H1 (cell line): ENCODE results near the gene PNPLA1. TPM values are rescaled to one million over a fixed set of nuclear protein-coding genes. Genes with fewer than 3 reads are reported as not detected.

Source experiments
- CTCF ChIA-PET: fragments of 300-600 bp; sonication (Branson Sonifier 250); formaldehyde crosslinking; loops from one replicate; lab custom pipeline; 2021; ENCODE audit not compliant: partially characterized antibody; lab: Charles Lee
- POLR2A ChIA-PET: fragments of 300-600 bp; sonication (Branson Sonifier 250); formaldehyde crosslinking; loops from one replicate; lab custom pipeline; 2021; ENCODE audit warnings: inconsistent platforms; ENCODE audit not compliant: partially characterized antibody; lab: Charles Lee
- DNase-seq, 2 experiments: peaks; one replicate each; pipeline versions ENCODE4 v3.0.0 to v3.0.0-alpha.2; 2010 to 2022; ENCODE audit warnings: low spot score in 2 of 2, low read depth in 1 of 2, mixed read lengths in 1 of 2
- FAIRE-seq: peaks from 2 replicates; lab custom pipeline; 2011; peaks lifted over from hg19 to GRCh38; lab: Jason Lieb, UNC
- H2AFZ ChIP-seq: 2 replicates; pipeline ENCODE4 v1.8.1; 2012; ENCODE audit warnings: low read length, inconsistent platforms
- H2AK5ac ChIP-seq: 2 replicates; pipeline ENCODE4 v1.6.1; 2013; ENCODE audit warnings: low read depth, low read length
- H2BK120ac ChIP-seq: replicated peaks from 2 replicates; pipeline ENCODE3; 2013; ENCODE audit warnings: low read depth, low read length, inconsistent platforms
- H2BK12ac ChIP-seq: 2 replicates; pipeline ENCODE4 v1.6.1; 2013; ENCODE audit warnings: low read depth, low read length
- H2BK15ac ChIP-seq: 2 replicates; pipeline ENCODE4 v1.6.1; 2013; ENCODE audit warnings: low read length
- H2BK20ac ChIP-seq: 2 replicates; pipeline ENCODE4 v1.6.1; 2013; ENCODE audit warnings: low read length
- H2BK5ac ChIP-seq: 2 replicates; pipeline ENCODE4 v1.6.1; 2013; ENCODE audit warnings: low read depth, low read length
- H3K14ac ChIP-seq: 2 replicates; pipeline ENCODE4 v1.6.1; 2013; ENCODE audit warnings: inconsistent platforms; ENCODE audit not compliant: insufficient read length
- H3K18ac ChIP-seq: 2 replicates; pipeline ENCODE4 v1.6.1; 2013; ENCODE audit warnings: low read length; ENCODE audit errors: extremely low read depth
- H3K23ac ChIP-seq: 2 replicates; pipeline ENCODE4 v1.6.1; 2013; ENCODE audit warnings: inconsistent platforms; ENCODE audit not compliant: insufficient read length
- H3K23me2 ChIP-seq: 2 replicates; pipeline ENCODE4 v1.6.1; 2013; ENCODE audit warnings: low read depth, low read length
- H3K27ac ChIP-seq: 2 replicates; pipeline ENCODE4 v1.6.1; 2011; ENCODE audit warnings: low read depth, low read length, inconsistent platforms
- H3K27me3 ChIP-seq, 4 experiments: replicated peaks in 1 of 4; 1 replicate in 1 of 4; 2 replicates in 3 of 4; pipeline versions ENCODE4 v1.6.1 to v1.8.1; 2011 to 2013; ENCODE audit warnings: low read length in 3 of 4, mild to moderate bottlenecking in 3 of 4, inconsistent platforms in 2 of 4, mixed read lengths in 2 of 4, moderate library complexity in 1 of 4; ENCODE audit not compliant: control insufficient read depth in 3 of 4, insufficient read depth in 3 of 4; ENCODE audit errors: extremely low read depth in 1 of 4
- H3K36me3 ChIP-seq, 4 experiments: 2 replicates each; pipeline versions ENCODE4 v1.6.1 to v1.8.1; 2011 to 2013; ENCODE audit warnings: mild to moderate bottlenecking in 4 of 4, low read length in 3 of 4, moderate library complexity in 2 of 4, control low read depth in 1 of 4, inconsistent platforms in 1 of 4; ENCODE audit not compliant: insufficient read depth in 4 of 4, control insufficient read depth in 2 of 4
- H3K4ac ChIP-seq: replicated peaks from 2 replicates; pipeline ENCODE3; 2013; ENCODE audit warnings: low read length, low read depth, mixed read lengths, inconsistent platforms; ENCODE audit not compliant: insufficient read length
- H3K4me1 ChIP-seq, 4 experiments: replicated peaks in 1 of 4; 1 replicate in 1 of 4; 2 replicates in 3 of 4; pipeline versions ENCODE4 v1.6.1 to v1.8.1; 2011 to 2013; ENCODE audit warnings: low read length in 3 of 4, inconsistent platforms in 2 of 4, mixed read lengths in 1 of 4; ENCODE audit not compliant: insufficient read depth in 4 of 4, control insufficient read depth in 3 of 4
- H3K4me2 ChIP-seq, 2 experiments: 2 replicates each; pipeline versions ENCODE4 v1.6.1 to v1.8.1; 2011 to 2013; ENCODE audit warnings: low read depth in 2 of 2, low read length in 2 of 2, control low read depth in 1 of 2, inconsistent platforms in 1 of 2, mild to moderate bottlenecking in 1 of 2; ENCODE audit not compliant: insufficient read depth in 1 of 2
- H3K4me3 ChIP-seq, 4 experiments: fragments of 200-600, 300-600 bp in 1 of 4; sonication (generic), shearing (Covaris generic), sonication (Bioruptor Twin) in 1 of 4; 2 replicates each; pipeline versions ENCODE4 v1.5.1 to v1.8.1; 2011 to 2016; ENCODE audit warnings: low read length in 4 of 4, low read depth in 3 of 4, control low read depth in 2 of 4, inconsistent platforms in 2 of 4, mild to moderate bottlenecking in 2 of 4, mixed read lengths in 1 of 4, moderate library complexity in 1 of 4; ENCODE audit not compliant: insufficient read depth in 2 of 4; ENCODE audit errors: extremely low read depth in 1 of 4
- H3K56ac ChIP-seq: replicated peaks from 2 replicates; pipeline ENCODE3; 2013; ENCODE audit warnings: low read depth, mild to moderate bottlenecking, mixed read lengths, low read length, inconsistent platforms; ENCODE audit not compliant: insufficient read length
- H3K79me1 ChIP-seq: 2 replicates; pipeline ENCODE4 v1.6.1; 2013; ENCODE audit warnings: low read depth, low read length, control low read depth
- H3K79me2 ChIP-seq, 2 experiments: 2 replicates each; pipeline versions ENCODE4 v1.6.1 to v1.8.1; 2012 to 2013; ENCODE audit warnings: low read length in 2 of 2, mild to moderate bottlenecking in 2 of 2, inconsistent platforms in 1 of 2; ENCODE audit not compliant: insufficient read depth in 2 of 2, control insufficient read depth in 1 of 2
- H3K9ac ChIP-seq, 4 experiments: replicated peaks in 1 of 4; 1 replicate in 1 of 4; 2 replicates in 3 of 4; pipeline versions ENCODE4 v1.6.1 to v1.8.1; 2011 to 2013; ENCODE audit warnings: low read depth in 3 of 4, low read length in 3 of 4, control low read depth in 2 of 4, mild to moderate bottlenecking in 2 of 4, moderate library complexity in 2 of 4, inconsistent platforms in 1 of 4; ENCODE audit errors: extremely low read depth in 1 of 4
- H3K9me3 ChIP-seq, 2 experiments: 2 replicates each; pipeline versions ENCODE4 v1.6.1 to v1.8.1; 2012 to 2013; ENCODE audit warnings: mild to moderate bottlenecking in 2 of 2, moderate library complexity in 2 of 2, control low read depth in 1 of 2, inconsistent platforms in 1 of 2, low read depth in 1 of 2, low read length in 1 of 2, mixed read lengths in 1 of 2; ENCODE audit not compliant: insufficient read depth in 2 of 2
- H4K20me1 ChIP-seq, 2 experiments: replicated peaks in 1 of 2; 2 replicates each; pipeline versions ENCODE3 to v1.8.1; 2011 to 2013; ENCODE audit warnings: inconsistent platforms in 2 of 2, low read length in 2 of 2, mild to moderate bottlenecking in 1 of 2; ENCODE audit not compliant: insufficient read depth in 2 of 2, control insufficient read depth in 1 of 2
- H4K5ac ChIP-seq: 2 replicates; pipeline ENCODE4 v1.6.1; 2013; ENCODE audit warnings: low read length, low read depth, mixed read lengths, inconsistent platforms; ENCODE audit not compliant: insufficient read length
- H4K8ac ChIP-seq: 2 replicates; pipeline ENCODE4 v1.8.0; 2013; ENCODE audit warnings: mild to moderate bottlenecking, moderate library complexity, low read length, inconsistent platforms; ENCODE audit not compliant: insufficient read depth; ENCODE audit errors: extremely low read depth
- H4K91ac ChIP-seq: replicated peaks from 2 replicates; pipeline ENCODE3; 2013; ENCODE audit warnings: low read length, mixed read lengths, inconsistent platforms; ENCODE audit not compliant: insufficient read length
- CHD2 ChIP-seq: IDR thresholded peaks from 2 replicates; pipeline ENCODE4 v1.6.1; 2012; ENCODE audit warnings: low read length, improper control_type of control experiment
- SUZ12 ChIP-seq: fragments of 200-600 bp; sonication (generic); IDR thresholded peaks from 2 replicates; pipeline ENCODE4 v1.6.1; 2012; ENCODE audit warnings: mild to moderate bottlenecking, inconsistent platforms, low read length, moderate library complexity, mixed read lengths
- WGBS, 2 experiments: shearing (Covaris generic) in 1 of 2; methylation state at CpG; one replicate each; pipeline versions ENCODE4 v1.1.6 to v1.1.7; 2013 to 2015; ENCODE audit warnings: low lambda C conversion rate in 2 of 2, mixed read lengths in 2 of 2, inconsistent platforms in 1 of 2, low coverage in 1 of 2, missing lambda C conversion rate in 1 of 2; ENCODE audit not compliant: insufficient replicate concordance in 2 of 2, insufficient coverage in 1 of 2, insufficient read length in 1 of 2; ENCODE audit errors: extremely low coverage in 1 of 2, missing lambda C conversion rate in 1 of 2; 5-methylcytosine and 5-hydroxymethylcytosine counted together
- polyA plus RNA-seq, 7 experiments: library from polyadenylated mRNA; depleted of rRNA in 3 of 7; stranded (reverse) in 5 of 7; unstranded in 2 of 7; fragments of >200 nt in 5 of 7; fragments of 200-250 nt in 2 of 7; gene quantifications; 1 replicate in 5 of 7; 2 replicates in 1 of 7; 4 replicates in 1 of 7; pipeline versions ENCODE4 v1.2.1 to v1.2.3, GENCODE V29; 2011 to 2013; ENCODE audit warnings: missing spikeins in 2 of 7, mixed read lengths in 2 of 7
- total RNA-seq: library from RNA; stranded (reverse); fragmentation: NEBNext Ultra II Directional; extraction: Animal tissue kit (Norgen Biotek cat#: 25700); gene quantifications from 2 replicates; pipeline ENCODE4 v1.2.1, GENCODE V29; 2021

PNPLA1 gene
- total and polyA plus RNA-seq, 2 of the 8 experiments (the other 6 are each of a cell fraction or from before 2014, with no cell fraction given), result not detected

DNA sequence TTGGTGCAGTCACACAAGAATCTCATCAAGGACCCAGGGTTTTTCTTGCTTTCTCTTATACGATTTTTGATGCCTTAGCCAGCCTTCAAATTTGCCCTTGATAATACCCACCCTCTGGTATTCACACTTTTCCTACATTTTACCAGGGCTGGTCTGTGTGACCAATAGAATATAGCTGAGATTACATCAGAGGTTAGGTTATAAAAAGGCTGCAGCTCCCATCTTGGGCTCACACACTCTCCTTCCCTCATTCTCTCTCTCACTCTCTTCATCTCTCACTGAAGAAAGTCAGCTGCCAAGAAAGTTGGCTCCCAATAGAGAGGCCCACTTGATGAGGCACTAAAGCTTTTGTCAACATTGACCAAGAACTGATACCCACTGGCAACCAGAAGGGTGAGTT is 4.1 kb upstream of the PNPLA1 start:
- FAIRE-seq, result no peak
- no peak overlapping the region for H3K23ac ChIP-seq
- no peak overlapping the region for H2AFZ ChIP-seq
- H3K9me3 ChIP-seq, result no peaks in the 10 kb centered on the region
- no peak for TF ChIP-seq CHD2
- TF ChIP-seq SUZ12, result no peak
- TF ChIP-seq, all 59 proteins: peak for 0
- Histone ChIP-seq H3K23me2 (no peaks in the 10 kb centered on the region), H3K79me2 (no peaks in the 10 kb centered on the region), H4K8ac (no peak overlapping the region), H3K18ac (no peak overlapping the region), H3K9ac (no peak overlapping the region), H2BK20ac (no peak overlapping the region), H3K4me1 (peaks cover 0 to 5% (median 1%) of the 10 kb centered on the region in 4 experiments; a peak in 2 of 7 replicates), H3K27ac (no peak overlapping the region), H4K91ac (no peak overlapping the region), H2BK15ac (no peak overlapping the region), H4K20me1 (no peaks in the 10 kb centered on the region), H3K4me2 (no peak overlapping the region), H3K4ac (no peak overlapping the region), H4K5ac (no peak overlapping the region), H2BK5ac (no peak overlapping the region), H2BK12ac (no peak overlapping the region), H3K36me3 (no peaks in the 10 kb centered on the region), H2BK120ac (no peak overlapping the region), H3K79me1 (no peaks in the 10 kb centered on the region), H3K56ac (no peak overlapping the region), H3K4me3 (no peak overlapping the region), H3K27me3 (no peaks in the 10 kb centered on the region), H2AK5ac (no peak overlapping the region), H3K14ac (no peak overlapping the region)
- POLR2A ChIA-PET, result interaction anchor here (2.4 kb wide), 1 partner anchor 20 kb away, joined by 6 read pairs; no protein-coding TSS in a partner anchor
- CTCF ChIA-PET, result no interaction called here
- DNase-seq, result no peak
- WGBS, 2 experiments, result 79% methylated on average over 1 of the region's 1 CpG; no CpG with 5 or more reads in 1 of the 2 experiments
